GM12864 (cell line): Measurements from ENCODE around the gene NHLRC2.

ENCODE experiments used
- DNase-seq: peaks from one replicate; pipeline ENCODE4 v3.0.0-alpha.2; 2011; ENCODE audit warnings: low read depth
- H3K4me3 ChIP-seq: 2 replicates; pipeline ENCODE4 v1.5.1; 2011; ENCODE audit warnings: mild to moderate bottlenecking, low read depth, low read length, control low read depth
- CTCF ChIP-seq: IDR thresholded peaks from 2 replicates; pipeline ENCODE4 v1.5.1; 2011; ENCODE audit warnings: low read depth, mild to moderate bottlenecking, moderate library complexity, low read length, control low read depth, inconsistent platforms; ENCODE audit errors: missing control alignments

Gene NHLRC2

GRCh38 chr10:113914956-113915355 lies 60.5 kb downstream of the NHLRC2 start:
- no peak for DNase-seq
- TF ChIP-seq CTCF: no peak
- H3K4me3 ChIP-seq: no peak overlapping the region

GRCh38 chr10:113915540-113915939 lies 61.1 kb downstream of the NHLRC2 start:
- no peak for DNase-seq
- TF ChIP-seq CTCF: no peak
- no peak overlapping the region for H3K4me3 ChIP-seq

- no peak for TF ChIP-seq CTCF
Measured at GRCh38 chr10:113916053-113916452, 61.6 kb downstream of the NHLRC2 start.

GRCh38 chr10:113917636-113918035 lies 63.2 kb downstream of the NHLRC2 start:
- no peak overlapping the region for H3K4me3 ChIP-seq
- DNase-seq: no peak
- TF ChIP-seq CTCF: no peak

More at GRCh38 chr10:113916053-113916452, 61.6 kb downstream of the NHLRC2 start:
- DNase-seq: no peak
- no peak overlapping the region for H3K4me3 ChIP-seq

- no peak overlapping the region for H3K4me3 ChIP-seq
- DNase-seq: no peak
- no peak for TF ChIP-seq CTCF
Measured at GRCh38 chr10:113920114-113920513, 65.7 kb downstream of the NHLRC2 start.

GRCh38 chr10:113920875-113921274 lies 66.4 kb downstream of the NHLRC2 start:
- no peak for DNase-seq
- TF ChIP-seq CTCF: no peak
- H3K4me3 ChIP-seq: no peak overlapping the region

- TF ChIP-seq CTCF: no peak
- no peak for DNase-seq
- no peak overlapping the region for H3K4me3 ChIP-seq
Measured at GRCh38 chr10:113921561-113922370, 67.3 kb downstream of the NHLRC2 start.
